Gastroesophageal sphincter (tissue), 3 donors: Measurements from ENCODE around the gene EHMT1.
"Not testable (repeated sequence)": the region's sequence is repeated elsewhere in the genome, so short reads cannot be mapped to it uniquely, and the experiment has no call there.

Experiments used
- POLR2A ChIP-seq, 2 donors: fragments of 450-650 bp; IDR thresholded peaks; one replicate each; pipeline ENCODE4 v1.6.1; 2017; ENCODE audit warnings: antibody characterized with exemption in 2 of 2, mild to moderate bottlenecking in 2 of 2, moderate library complexity in 1 of 2
- TF ChIP-seq, protein P1 (sequence below), 4 experiments: fragments of 200-600 bp in 2 of 4; fragments of 450-650 bp in 2 of 4; sonication (generic) in 1 of 4; IDR thresholded peaks; one replicate each; pipeline ENCODE4 v1.5.1; 2017 to 2019; ENCODE audit warnings: antibody characterized with exemption in 4 of 4, mild to moderate bottlenecking in 2 of 4, moderate library complexity in 2 of 4

- TF ChIP-seq, protein P1, sequence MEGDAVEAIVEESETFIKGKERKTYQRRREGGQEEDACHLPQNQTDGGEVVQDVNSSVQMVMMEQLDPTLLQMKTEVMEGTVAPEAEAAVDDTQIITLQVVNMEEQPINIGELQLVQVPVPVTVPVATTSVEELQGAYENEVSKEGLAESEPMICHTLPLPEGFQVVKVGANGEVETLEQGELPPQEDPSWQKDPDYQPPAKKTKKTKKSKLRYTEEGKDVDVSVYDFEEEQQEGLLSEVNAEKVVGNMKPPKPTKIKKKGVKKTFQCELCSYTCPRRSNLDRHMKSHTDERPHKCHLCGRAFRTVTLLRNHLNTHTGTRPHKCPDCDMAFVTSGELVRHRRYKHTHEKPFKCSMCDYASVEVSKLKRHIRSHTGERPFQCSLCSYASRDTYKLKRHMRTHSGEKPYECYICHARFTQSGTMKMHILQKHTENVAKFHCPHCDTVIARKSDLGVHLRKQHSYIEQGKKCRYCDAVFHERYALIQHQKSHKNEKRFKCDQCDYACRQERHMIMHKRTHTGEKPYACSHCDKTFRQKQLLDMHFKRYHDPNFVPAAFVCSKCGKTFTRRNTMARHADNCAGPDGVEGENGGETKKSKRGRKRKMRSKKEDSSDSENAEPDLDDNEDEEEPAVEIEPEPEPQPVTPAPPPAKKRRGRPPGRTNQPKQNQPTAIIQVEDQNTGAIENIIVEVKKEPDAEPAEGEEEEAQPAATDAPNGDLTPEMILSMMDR (IDR thresholded peaks at IDR 0.05) = not testable (repeated sequence)
- TF ChIP-seq POLR2A (IDR thresholded peaks at IDR 0.05) = not testable (repeated sequence)
Measured at GRCh38 chr9:137627406-137627805, 8.6 kb downstream of the EHMT1 start.
